HCT116 (cell line): ENCODE data around the gene KCNE4. TPM values are rescaled to one million over a fixed set of nuclear protein-coding genes. Genes with fewer than 3 reads are reported as not detected.

Experiments used
- ATAC-seq: fragments of 200-7000 bp; cut with Tn5 transposase; 2 replicates; pipeline ENCODE4 v1.9.1; 2020; ENCODE audit warnings: mild to moderate bottlenecking, moderate library complexity
- BruUV-seq: library from RNA; stranded (reverse); fragments of 400-500 nt; replicated peaks from 2 replicates; lab custom pipeline; 2021; lab: Mats Ljungman, UMichigan
- CTCF ChIA-PET: fragments of 300-600 bp; sonication (Branson Sonifier 250); formaldehyde crosslinking; loops from one replicate; lab custom pipeline; 2021; ENCODE audit warnings: antibody characterized with exemption; lab: Charles Lee
- POLR2A ChIA-PET: fragments of 300-600, 350-600 bp; sonication (Branson Sonifier 250); formaldehyde crosslinking; loops from one replicate; lab custom pipeline; 2021; ENCODE audit warnings: antibody characterized with exemption; lab: Charles Lee
- RAD21 ChIA-PET, 2 experiments: fragments of 300-600 bp; sonication (Branson Sonifier 250); formaldehyde crosslinking; loops; one replicate each; lab custom pipeline; 2023; ENCODE audit warnings: low total read pairs in 2 of 2; ENCODE audit not compliant: uncharacterized antibody in 2 of 2, unreplicated experiment in 2 of 2, low non-redundant PET in 1 of 2; lab: Charles Lee
- DNase-seq: peaks from one replicate; pipeline ENCODE4 v3.0.0-alpha.2; 2010; ENCODE audit warnings: low read depth, low spot score
- H2AFZ ChIP-seq: fragments of 200-600 bp; shearing (Covaris generic), sonication (generic); 2 replicates; pipeline ENCODE4 v1.6.1; 2017; ENCODE audit warnings: low read depth, mixed run types, mixed read lengths, antibody characterized with exemption, low read length; ENCODE audit not compliant: poor library complexity, severe bottlenecking
- H3K27ac ChIP-seq: 2 replicates; pipeline ENCODE4 v1.5.1; 2012; ENCODE audit warnings: low read depth, low read length
- H3K27me3 ChIP-seq: fragments of 200-600 bp; sonication (generic); 2 replicates; pipeline ENCODE4 v1.6.1; 2016; ENCODE audit warnings: mixed run types, low read length, mixed read lengths; ENCODE audit not compliant: insufficient read depth
- H3K36me3 ChIP-seq, 2 experiments: fragments of 200-500 bp in 1 of 2; fragments of 200-600 bp in 1 of 2; sonication (Bioruptor generic) in 1 of 2; sonication (generic) in 1 of 2; 2 replicates each; pipeline versions ENCODE4 v1.5.1 to v1.6.1; 2014 to 2016; ENCODE audit warnings: low read length in 2 of 2, inconsistent platforms in 1 of 2, mixed read lengths in 1 of 2, mixed run types in 1 of 2; ENCODE audit not compliant: insufficient read depth in 2 of 2, control insufficient read depth in 1 of 2
- H3K4me1 ChIP-seq, 2 experiments: fragments of 200-600 bp in 1 of 2; sonication (generic) in 1 of 2; 2 replicates each; pipeline versions ENCODE4 v1.5.1 to v1.6.1; 2012 to 2017; ENCODE audit warnings: low read length in 2 of 2, inconsistent platforms in 1 of 2, mild to moderate bottlenecking in 1 of 2, mixed read lengths in 1 of 2, mixed run types in 1 of 2, moderate library complexity in 1 of 2; ENCODE audit not compliant: insufficient read depth in 2 of 2, control insufficient read depth in 1 of 2
- H3K4me2 ChIP-seq: fragments of 200-600 bp; sonication (generic); 2 replicates; pipeline ENCODE4 v1.6.1; 2017; ENCODE audit warnings: mixed run types, low read length, mixed read lengths
- H3K4me3 ChIP-seq, 2 experiments: fragments of 200-600 bp in 1 of 2; sonication (generic) in 1 of 2; replicated peaks in 1 of 2; 2 replicates each; pipeline ENCODE4 v1.5.1; 2011 to 2016; ENCODE audit warnings: low read length in 2 of 2, control low read depth in 1 of 2, low read depth in 1 of 2, mild to moderate bottlenecking in 1 of 2, mixed read lengths in 1 of 2, mixed run types in 1 of 2
- H3K79me2 ChIP-seq: fragments of 200-600 bp; sonication (generic); 2 replicates; pipeline ENCODE4 v1.6.1; 2017; ENCODE audit warnings: mild to moderate bottlenecking, mixed run types, low read length, moderate library complexity, mixed read lengths; ENCODE audit not compliant: insufficient read depth
- H3K9ac ChIP-seq: fragments of 200-600 bp; sonication (generic); 2 replicates; pipeline ENCODE4 v1.6.1; 2016; ENCODE audit warnings: low read length, mixed read lengths
- H3K9me2 ChIP-seq: fragments of 200-600 bp; sonication (generic), shearing (Covaris generic); 2 replicates; pipeline ENCODE4 v1.6.1; 2017; ENCODE audit warnings: mixed run types, mild to moderate bottlenecking, moderate library complexity; ENCODE audit not compliant: insufficient read depth
- H3K9me3 ChIP-seq, 2 experiments: fragments of 200-500 bp in 1 of 2; fragments of 200-600 bp in 1 of 2; sonication (Bioruptor generic) in 1 of 2; sonication (generic) in 1 of 2; 2 replicates each; pipeline ENCODE4 v1.6.1; 2014 to 2017; ENCODE audit warnings: low read length in 2 of 2, mixed read lengths in 2 of 2, inconsistent platforms in 1 of 2, low read depth in 1 of 2, mild to moderate bottlenecking in 1 of 2, mixed run types in 1 of 2, moderate library complexity in 1 of 2; ENCODE audit not compliant: control insufficient read depth in 1 of 2, insufficient read depth in 1 of 2
- H4K20me1 ChIP-seq: fragments of 200-600 bp; sonication (generic), shearing (Covaris generic); 2 replicates; pipeline ENCODE4 v1.6.1; 2017; ENCODE audit warnings: mixed run types, mild to moderate bottlenecking, moderate library complexity; ENCODE audit not compliant: insufficient read depth
- ATF3 ChIP-seq: IDR thresholded peaks from 2 replicates; pipeline ENCODE4 v1.6.1; 2012
- CBX3 ChIP-seq: IDR thresholded peaks from 2 replicates; pipeline ENCODE4 v1.6.1; 2012; ENCODE audit warnings: low read depth
- EGR1 ChIP-seq: IDR thresholded peaks from 2 replicates; pipeline ENCODE4 v1.6.1; 2012; ENCODE audit warnings: low read depth
- EZH2 ChIP-seq: fragments of 200-600 bp; sonication (generic); IDR thresholded peaks from 2 replicates; pipeline ENCODE4 v1.6.1; 2017; ENCODE audit warnings: antibody characterized with exemption, mixed run types
- MAX ChIP-seq: IDR thresholded peaks from 2 replicates; pipeline ENCODE4 v1.6.1; 2012
- POLR2AphosphoS5 ChIP-seq: IDR thresholded peaks from 2 replicates; pipeline ENCODE4 v1.6.1; 2011; ENCODE audit warnings: mild to moderate bottlenecking, low read depth, low read length, moderate library complexity
- SIN3A ChIP-seq: IDR thresholded peaks from 2 replicates; pipeline ENCODE4 v1.6.1; 2012; ENCODE audit warnings: low read depth
- SRF ChIP-seq: IDR thresholded peaks from 2 replicates; pipeline ENCODE4 v1.6.1; 2012; ENCODE audit warnings: low read depth
- TCF7L2 ChIP-seq: IDR thresholded peaks from 2 replicates; pipeline ENCODE4 v1.7.0; 2011; ENCODE audit warnings: borderline replicate concordance, inconsistent platforms; ENCODE audit not compliant: insufficient read depth, insufficient read length; ENCODE audit errors: extremely low read depth
- intact Hi-C: fragments of 100-400 bp; cut with micrococcal nuclease; formaldehyde crosslinking; loops from 2 replicates; pipeline ENCODE4 v1.10.0; 2022
- total RNA-seq: library from RNA; stranded (reverse); gene quantifications from one replicate; pipeline ENCODE4 v1.2.1, GENCODE V29; 2021; ENCODE audit not compliant: unreplicated experiment

The KCNE4 gene
- total RNA-seq, 1 experiment from 2014 or later = not detected

- POLR2A ChIA-PET = no interaction called here
- no peak for ATAC-seq
Measured at GRCh38 chr2:223048519-223048918, 3.5 kb upstream of the KCNE4 start.

GRCh38 chr2:223049356-223049755 is 2.6 kb upstream of the KCNE4 start:
- Histone ChIP-seq H2AFZ (no peak overlapping the region), H3K9me2 (no peaks in the 10 kb centered on the region), H3K9ac (no peak overlapping the region), H3K4me3 (no peak overlapping the region), H3K27me3 (no peaks in the 10 kb centered on the region), H3K27ac (no peak overlapping the region), H3K9me3 (no peaks in the 10 kb centered on the region), H4K20me1 (no peaks in the 10 kb centered on the region), H3K79me2 (no peaks in the 10 kb centered on the region), H3K4me1 (0 out of 4 replicates have a peak, but pooled peaks cover 0 to 4% of the 10 kb centered on the region in 2 experiments), H3K36me3 (no peaks in the 10 kb centered on the region), H3K4me2 (no peak overlapping the region)
- ATAC-seq (no peak), DNase-seq (no peak)
- ChIA-PET RAD21 (no interaction called here), CTCF (no interaction called here), POLR2A (no interaction called here)
- TF ChIP-seq POLR2AphosphoS5 = no peak
- no peak for TF ChIP-seq EZH2
- no peak for TF ChIP-seq MAX
- BruUV-seq = no TSS peak
- intact Hi-C loops = no loop called here

More at GRCh38 chr2:223048519-223048918, 3.5 kb upstream of the KCNE4 start:
- Histone ChIP-seq H3K4me3 (no peak overlapping the region), H3K27ac (no peak overlapping the region), H3K9ac (no peak overlapping the region), H3K4me1 (0 out of 4 replicates have a peak, but pooled peaks cover 0 to 4% of the 10 kb centered on the region in 2 experiments), H3K36me3 (no peaks in the 10 kb centered on the region), H3K27me3 (no peaks in the 10 kb centered on the region), H3K4me2 (no peak overlapping the region), H3K9me3 (no peaks in the 10 kb centered on the region), H3K79me2 (no peaks in the 10 kb centered on the region), H3K9me2 (no peaks in the 10 kb centered on the region), H2AFZ (no peak overlapping the region), H4K20me1 (no peaks in the 10 kb centered on the region)
- no peak for TF ChIP-seq EGR1
- no peak for TF ChIP-seq TCF7L2
- TF ChIP-seq SRF = no peak
- no peak for TF ChIP-seq CBX3
- no peak for TF ChIP-seq SIN3A
- no peak for TF ChIP-seq ATF3
- ChIA-PET RAD21 (no interaction called here), CTCF (no interaction called here)
- no TSS peak for BruUV-seq
- intact Hi-C loops = no loop called here
- no peak for DNase-seq
